Suppressor macrophage treated with lipopolysaccharide for 4 hours (primary cell): Measurements from ENCODE around the gene XAB2.

ENCODE experiments used
- DNase-seq: peaks from one replicate; pipeline ENCODE4 v3.0.0-alpha.2; 2020

Gene XAB2

DNA sequence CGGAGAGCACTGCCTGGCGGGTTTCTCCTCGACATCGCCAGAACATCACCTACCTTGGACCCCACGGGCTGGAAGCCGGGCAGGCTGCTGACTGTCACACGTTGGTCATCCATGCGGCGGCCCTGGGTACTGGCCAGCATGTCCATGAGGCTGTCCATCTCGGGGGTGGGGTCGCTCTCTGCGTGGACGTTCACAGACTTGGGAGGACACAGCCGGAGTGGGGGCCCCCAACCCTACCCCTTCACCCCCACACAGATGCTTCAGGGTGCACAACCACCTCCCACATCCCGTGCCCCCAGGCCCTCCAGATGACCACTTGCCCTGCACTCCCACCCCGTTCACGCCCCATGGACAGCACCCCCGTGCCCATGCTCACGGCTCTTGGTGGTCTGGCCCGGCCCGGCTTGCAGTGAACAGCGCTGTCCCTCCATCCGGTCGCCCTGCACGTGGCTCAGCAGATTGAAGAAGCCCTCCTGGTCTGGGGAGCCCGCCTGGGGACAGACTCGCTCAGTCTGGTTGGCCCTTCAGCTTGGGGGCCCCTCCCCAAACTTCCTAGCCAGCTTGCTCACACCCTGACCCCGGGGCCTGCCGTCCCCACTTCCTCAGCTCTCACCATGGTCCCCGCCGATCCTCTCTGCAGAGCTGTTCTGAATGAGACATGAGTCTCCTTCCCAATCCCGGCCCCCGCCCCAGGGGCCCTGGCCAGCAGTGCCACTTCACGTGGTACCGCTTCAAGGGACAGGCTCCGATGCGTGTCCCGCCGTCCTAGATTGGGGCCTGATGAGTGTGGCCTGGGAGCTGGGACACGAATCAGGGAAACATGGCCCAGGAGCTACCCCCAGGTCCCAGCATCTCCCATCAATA, 3.2 kb upstream of the XAB2 start:
- no peak for DNase-seq

DNA sequence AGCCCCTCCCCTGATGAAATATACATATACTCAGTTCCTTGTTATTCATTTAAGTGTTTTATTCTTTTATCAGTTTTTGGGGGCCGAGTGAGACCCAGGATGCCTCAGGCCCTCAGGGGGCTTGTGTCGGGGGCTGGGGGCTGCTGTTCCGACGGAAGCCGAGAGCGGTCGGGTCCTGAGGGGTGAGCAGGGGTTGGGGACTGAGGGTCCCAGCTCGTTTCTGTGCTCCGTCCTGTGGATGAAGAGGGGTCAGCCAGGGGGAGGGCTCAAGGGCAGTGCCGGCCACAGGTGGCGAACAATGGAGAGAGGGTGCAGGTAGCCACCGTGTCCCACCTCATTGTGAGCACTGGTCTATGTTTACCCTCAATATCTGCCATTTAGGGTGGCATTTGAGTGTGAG, 2.2 kb upstream of the XAB2 start:
- no peak for DNase-seq

DNA sequence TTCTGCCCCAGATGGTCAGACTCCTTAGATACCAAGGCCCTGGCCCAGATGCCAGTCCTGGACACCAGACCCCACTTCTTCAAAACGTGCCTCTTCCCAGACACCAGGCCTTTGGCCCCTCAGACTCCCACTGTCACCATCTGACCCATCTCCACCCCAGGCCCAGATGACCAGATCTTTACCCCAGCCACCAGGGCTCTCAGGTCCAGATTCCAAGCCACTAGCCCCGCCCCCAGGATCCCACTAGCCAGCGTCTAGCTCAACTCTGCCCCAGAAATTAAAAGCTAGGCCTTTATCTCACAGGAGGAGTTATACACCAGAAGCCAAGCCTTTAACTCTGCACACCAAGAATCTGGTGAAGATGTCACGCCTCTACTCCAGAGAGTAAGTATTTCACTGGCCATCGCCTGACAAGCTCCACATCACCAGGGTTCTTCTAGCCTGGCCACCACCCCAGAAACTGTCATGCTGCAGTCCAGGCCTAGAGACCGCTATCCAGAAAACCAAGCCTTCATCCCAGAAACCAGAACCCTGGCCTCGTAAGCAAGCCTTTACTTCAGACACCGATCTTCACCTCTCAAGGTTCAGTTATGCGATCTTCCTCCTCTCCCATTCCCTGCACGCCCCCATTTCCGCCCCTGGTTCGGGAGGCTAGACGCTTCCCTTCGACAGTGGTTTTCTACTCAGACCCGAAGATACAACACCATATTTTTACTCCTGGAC, 595 bp downstream of the XAB2 start:
- no peak for DNase-seq

DNA sequence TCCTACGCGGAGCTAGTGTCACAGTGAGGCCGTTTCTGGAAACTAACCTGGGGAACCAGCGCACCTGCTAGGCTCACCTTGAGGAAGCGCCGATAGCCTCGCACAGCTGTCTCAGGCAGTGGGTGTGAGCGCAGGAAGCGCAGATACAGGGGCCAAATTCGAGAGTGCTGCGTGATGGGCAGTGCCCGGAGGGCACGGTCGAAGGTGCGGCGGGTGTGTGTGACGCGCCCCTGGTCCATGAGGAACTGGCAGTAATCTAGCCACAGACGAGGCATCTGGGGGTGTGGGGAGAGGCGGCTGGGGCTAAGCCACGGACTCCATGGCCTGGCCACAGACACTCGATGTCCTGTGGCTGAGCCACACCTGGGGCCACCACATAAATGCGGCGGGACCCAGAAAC, 2.2 kb downstream of the XAB2 start:
- DNase-seq = no peak

- DNase-seq = no peak
Observed at GRCh38 chr19:7625763-7626372, 3.5 kb downstream of the XAB2 start.

DNA sequence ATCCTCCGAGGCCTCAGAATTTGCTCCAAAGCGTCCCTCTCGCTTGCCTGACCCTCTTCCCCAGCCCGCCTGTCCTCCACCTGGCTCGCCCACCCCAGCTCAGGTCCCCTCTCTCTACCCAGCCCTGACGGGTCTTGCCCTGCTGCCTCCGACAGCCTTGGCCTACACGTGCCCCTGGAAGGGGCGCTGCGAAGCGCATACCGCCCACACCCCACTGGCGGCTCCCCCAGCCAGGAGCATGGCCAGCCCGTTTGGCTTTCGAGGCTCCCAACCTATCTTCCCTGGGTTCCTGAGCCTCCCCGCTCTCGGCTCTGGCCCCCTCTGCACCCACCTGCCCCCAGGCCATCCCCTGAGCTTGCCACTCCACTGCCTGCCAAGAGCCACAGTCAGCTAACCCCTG, 4.5 kb downstream of the XAB2 start:
- DNase-seq = no peak

DNA sequence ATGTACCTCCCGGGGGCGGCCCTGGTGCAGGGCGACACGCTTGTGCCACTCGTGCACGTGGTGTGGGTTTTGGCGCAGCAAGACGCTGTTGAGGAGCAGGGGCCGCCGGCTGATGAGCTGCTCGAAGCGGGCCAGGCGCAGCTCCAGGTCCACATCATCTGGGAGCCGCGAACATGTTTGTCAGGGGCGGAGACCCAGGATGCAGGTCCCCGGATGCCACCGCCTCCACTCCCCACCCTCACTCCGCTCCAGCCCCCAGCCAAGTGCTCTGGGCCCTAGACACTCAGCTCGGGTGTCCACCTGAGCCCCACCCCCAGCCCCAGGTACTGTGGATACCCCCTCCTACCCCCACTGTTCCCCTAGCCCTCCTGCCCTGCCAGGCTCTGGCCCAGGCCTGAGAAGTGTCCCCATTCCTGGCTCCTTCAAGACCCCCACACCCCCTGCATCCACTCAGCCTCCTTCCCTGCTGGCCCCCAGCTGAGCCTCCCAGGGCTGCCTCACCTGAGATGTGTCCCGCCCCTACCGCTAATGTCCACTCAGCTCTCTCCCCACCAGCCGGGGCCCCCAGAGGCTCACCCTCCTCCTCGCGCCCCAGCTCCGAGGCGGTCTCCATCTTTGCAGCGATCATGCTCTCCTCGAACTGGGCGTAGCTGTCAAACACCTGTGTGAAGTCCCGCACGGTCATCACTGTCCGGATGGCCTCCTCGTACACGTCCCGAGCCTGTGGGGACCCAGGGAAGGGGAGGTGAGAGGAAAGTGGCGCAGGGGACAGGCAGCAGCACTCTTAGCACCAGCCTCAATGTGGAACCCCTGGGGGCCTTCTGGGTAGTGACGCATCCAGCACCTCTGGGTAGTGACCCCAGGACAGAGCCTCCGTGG, 5.4 kb downstream of the XAB2 start:
- no peak for DNase-seq

DNA sequence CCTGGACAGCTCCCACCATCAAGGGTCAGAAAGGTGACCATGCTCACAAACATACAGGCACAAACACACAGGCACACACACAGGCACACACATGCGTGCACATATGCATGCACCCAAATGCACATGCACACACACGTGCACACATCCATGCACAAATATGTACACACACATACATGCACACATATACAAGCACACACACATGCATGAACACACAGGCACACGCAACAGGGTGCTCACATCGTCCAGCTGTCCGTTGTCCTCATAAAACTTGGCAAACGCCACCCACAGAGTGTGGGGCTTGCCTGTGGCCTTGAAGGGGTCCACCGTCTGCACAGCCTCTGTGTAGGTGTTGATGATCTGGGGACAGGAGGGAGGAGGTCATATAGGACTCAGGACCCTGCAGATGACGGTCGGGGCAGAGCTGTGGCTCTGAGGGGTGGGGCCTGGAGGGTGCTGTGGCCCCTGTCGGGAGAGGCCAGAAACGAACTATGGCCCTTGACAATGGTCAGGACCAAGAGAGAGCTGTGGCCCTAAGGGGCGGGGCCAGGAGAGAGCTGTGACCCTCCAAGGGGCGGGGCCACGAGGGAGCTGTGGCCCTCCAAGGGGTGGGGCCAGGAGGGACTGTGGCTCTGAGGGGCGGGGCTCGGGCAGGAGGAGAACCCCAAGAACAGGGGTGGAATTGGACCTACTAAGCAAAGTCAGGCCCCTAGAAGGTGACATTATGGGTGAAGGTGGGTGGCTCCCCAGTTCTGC, 6.2 kb downstream of the XAB2 start:
- no peak for DNase-seq

DNA sequence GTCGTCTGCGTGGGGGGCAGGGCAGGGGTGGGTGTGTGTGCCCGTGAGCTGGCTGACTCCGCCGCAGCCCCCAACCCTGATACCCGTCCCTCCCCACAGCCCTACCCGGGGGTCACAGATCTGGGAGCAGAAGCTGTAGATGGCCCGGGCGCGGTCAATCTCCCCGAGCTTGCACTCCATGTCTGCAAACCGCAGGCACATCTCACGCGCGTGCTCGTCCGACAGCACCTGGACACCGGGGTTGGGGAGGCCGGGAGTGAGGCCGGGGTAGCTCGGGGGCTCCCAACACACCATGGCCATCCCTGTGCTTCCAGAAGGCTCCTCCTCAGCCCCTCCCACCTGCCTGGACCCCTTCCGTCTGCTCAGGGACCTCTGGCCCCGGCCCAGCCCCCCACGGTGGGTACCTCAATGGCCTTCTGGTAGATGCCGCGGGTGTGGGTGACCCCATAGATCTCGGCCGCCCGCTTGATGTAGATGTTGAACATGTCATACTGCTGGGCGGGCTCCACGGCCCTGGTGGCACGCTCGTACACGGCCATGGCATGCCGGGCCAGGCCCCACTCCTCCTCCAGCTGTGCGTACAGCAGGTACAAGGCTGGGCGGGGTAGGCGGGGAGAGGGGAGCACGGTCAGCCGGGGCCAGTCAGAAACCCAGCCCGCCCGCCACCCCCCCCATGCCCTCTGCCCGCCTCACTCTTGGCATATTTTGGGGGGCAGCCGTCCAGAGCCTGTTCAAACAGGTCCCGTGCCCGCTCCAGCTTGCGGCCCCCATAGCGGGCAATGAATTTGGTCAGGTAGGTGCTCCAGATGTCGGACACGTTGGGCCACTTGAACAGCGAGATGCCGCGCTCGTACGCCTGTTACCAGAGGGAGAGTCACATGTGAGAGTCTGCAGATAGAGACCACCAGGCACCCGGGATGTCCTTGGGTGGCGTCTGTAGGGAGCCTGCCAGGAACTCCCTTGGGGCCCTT, 8.6 kb downstream of the XAB2 start:
- no peak for DNase-seq

DNA sequence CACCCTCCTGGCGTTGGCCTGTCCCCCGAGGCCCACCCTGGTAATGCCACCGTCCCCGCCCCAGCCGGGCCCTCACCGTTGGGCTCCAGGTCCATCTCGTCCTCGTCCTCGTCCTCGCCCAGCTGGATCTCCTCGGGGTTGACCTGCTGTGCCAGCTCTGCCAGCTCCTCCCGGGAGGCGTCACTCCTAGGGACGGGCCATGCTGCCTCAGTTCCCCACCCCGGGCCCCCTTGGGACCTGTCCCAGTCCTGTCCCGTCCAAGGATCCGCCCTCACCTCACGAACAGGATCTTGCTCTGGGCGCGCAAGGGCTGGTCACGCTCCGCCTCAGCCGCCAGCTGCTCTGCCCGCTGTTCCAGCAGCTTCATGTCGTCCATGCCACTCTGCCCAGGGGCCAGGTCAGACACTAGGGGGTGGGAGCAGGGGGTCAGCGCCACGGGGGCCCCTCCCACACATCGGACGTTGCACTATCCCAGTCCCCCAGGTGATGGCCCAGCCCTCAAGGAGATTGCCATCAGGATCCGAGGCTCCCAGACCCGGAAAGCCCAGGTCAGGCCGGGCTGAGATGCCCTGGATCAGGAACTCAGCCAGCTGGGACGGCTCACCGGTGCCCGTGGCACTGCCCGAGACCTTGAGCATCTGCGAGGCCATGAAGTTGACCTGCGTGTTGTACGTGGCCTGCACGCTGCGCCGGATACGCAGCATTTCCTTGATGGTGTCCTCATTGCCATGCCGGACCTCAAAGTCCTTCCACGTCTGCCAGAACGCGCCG, 9.5 kb downstream of the XAB2 start:
- no peak for DNase-seq

DNA sequence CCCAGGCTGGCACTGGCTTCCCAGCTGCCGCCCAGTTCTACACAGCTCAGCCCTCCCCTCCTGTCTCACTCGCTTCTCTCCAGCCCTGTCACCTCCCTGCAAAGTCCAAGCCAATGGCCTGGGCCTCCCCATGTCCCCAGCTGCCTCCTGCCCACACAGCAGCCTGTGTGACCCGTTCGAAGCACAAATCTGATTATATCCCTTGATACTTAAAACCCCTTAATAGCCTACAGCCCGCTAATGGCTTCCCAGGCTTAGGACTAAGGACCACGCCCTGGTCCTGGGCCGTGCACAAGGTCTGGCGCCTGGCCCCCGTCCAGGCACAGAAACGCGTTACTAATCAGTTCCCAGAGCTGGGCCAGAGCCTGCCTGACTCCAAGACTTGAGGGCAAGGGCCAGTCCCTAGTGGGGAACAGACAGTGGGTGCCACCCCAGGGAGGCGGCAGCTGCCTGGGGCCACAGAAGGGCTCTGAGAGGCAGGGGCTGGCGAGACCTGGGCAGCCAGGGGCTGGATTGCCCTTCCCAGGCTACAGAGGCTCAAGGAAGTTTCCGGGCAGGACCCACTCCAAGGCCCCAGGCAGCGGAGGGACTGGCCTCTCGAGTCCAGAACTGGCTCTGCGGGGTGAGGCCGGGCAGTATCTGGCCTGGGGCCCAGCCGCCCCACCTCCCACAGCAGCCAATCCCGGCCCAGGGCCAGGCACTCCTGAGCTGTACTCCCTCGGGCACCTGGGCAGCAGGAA, 10.4 kb downstream of the XAB2 start:
- no peak for DNase-seq

GRCh38 chr19:7618348-7618747, 11.0 kb downstream of the XAB2 start:
- DNase-seq = no peak

GRCh38 chr19:7617735-7618134, 11.6 kb downstream of the XAB2 start:
- no peak for DNase-seq

DNA sequence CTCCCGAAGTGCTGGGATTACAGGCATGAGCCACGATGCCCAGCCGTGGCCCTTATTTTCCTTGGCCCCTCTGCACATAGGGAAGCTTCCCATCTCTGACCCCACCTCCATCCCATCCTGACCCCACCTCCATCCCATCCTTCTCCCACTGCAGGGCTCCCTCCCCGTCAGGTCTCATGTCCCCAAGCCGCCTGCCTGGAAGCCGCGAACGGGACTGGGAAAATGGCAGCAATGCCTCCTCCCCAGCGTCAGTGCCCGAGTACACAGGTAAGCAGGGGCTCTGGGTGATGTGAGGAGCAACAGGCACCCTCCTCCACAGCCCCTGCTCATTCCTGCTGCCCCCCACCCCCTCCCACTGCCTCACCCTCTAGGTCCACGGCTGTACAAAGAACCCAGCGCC, 12.2 kb downstream of the XAB2 start:
- DNase-seq = no peak

- no peak for DNase-seq
Observed at GRCh38 chr19:7614859-7615741, 14.2 kb downstream of the XAB2 start.

DNA sequence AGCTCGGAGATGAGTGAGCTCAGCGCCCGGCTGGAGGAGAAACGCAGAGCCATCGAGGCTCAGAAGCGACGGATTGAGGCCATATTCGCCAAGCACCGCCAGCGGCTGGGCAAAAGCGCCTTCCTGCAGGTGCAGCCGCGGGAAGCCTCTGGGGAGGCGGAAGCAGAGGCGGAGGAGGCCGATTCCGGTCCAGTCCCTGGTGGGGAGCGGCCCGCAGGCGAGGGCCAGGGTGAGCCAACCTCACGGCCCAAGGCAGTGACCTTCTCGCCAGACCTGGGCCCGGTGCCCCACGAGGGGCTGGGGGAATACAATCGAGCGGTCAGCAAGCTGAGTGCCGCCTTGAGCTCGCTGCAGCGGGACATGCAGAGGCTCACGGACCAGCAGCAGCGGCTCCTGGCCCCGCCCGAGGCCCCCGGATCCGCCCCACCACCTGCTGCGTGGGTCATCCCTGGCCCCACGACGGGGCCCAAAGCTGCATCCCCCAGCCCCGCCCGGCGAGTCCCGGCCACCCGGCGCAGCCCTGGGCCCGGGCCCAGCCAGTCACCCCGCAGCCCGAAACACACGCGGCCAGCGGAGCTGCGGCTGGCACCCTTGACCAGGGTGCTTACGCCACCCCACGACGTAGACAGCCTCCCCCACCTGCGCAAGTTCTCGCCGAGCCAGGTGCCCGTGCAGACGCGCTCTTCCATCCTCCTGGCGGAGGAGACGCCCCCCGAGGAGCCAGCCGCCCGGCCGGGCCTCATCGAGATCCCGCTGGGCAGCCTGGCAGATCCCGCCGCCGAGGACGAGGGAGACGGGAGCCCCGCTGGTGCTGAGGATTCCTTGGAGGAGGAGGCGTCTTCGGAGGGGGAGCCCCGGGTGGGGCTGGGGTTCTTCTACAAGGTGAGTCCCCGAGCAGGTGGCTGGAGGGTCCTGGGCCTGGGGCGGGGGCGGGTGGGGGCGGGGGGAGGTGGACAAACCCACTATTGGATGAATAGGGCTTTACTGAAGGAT, 16.8 kb downstream of the XAB2 start:
- no peak for DNase-seq
